AG09319 (cell line): ENCODE measurements around the gene XRN2.
"Not testable (repeated sequence)": the region's sequence is repeated elsewhere in the genome, so short reads cannot be mapped to it uniquely, and the experiment has no call there.

Experiments
- DNase-seq: peaks from one replicate; pipeline ENCODE4 v3.0.0-alpha.2; 2010; ENCODE audit warnings: low read depth; ENCODE audit errors: extremely low read depth
- TF ChIP-seq, protein P1 (sequence below): IDR thresholded peaks from 2 replicates; pipeline ENCODE4 v1.5.1; 2011; ENCODE audit warnings: low read depth, mild to moderate bottlenecking, inconsistent platforms, low read length, moderate library complexity

Gene XRN2

DNA sequence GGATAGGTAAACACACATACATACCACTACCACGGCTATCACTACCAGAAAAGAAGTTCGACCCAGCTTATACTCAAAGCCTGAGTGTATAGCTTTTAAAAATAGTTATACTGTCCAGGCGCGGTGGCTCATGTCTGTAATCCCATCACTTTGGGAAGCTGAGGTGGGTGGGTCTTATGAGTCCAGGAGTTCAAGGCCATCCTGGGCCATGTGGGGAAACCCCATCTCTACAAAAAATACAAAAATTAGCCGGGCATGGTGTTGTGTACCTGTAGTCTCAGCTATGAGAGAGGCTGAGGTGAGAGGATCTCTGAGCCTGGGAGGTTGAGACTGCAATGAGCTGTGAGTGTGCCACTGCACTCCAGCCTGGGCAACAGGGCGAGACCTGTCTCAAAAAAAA, 61.3 kb downstream of the XRN2 start:
- TF ChIP-seq, protein P1, sequence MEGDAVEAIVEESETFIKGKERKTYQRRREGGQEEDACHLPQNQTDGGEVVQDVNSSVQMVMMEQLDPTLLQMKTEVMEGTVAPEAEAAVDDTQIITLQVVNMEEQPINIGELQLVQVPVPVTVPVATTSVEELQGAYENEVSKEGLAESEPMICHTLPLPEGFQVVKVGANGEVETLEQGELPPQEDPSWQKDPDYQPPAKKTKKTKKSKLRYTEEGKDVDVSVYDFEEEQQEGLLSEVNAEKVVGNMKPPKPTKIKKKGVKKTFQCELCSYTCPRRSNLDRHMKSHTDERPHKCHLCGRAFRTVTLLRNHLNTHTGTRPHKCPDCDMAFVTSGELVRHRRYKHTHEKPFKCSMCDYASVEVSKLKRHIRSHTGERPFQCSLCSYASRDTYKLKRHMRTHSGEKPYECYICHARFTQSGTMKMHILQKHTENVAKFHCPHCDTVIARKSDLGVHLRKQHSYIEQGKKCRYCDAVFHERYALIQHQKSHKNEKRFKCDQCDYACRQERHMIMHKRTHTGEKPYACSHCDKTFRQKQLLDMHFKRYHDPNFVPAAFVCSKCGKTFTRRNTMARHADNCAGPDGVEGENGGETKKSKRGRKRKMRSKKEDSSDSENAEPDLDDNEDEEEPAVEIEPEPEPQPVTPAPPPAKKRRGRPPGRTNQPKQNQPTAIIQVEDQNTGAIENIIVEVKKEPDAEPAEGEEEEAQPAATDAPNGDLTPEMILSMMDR = no peak
- no peak for DNase-seq

DNA sequence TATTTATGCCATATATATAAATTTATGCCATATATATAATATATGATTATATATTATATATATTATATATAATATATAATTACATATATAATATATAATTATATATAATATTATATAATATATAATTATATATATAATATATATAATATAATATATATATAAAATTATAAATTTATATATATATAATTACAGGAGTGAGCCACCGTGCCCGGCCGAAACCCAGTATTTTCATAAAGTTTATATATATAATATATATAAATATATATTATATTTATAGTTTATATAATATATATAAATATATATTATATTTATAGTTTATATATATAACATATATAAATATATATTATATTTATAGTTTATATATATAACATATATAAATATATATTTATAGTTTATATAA, 62.6 kb downstream of the XRN2 start:
- no peak for DNase-seq
- TF ChIP-seq, protein P1 = no peak

DNA sequence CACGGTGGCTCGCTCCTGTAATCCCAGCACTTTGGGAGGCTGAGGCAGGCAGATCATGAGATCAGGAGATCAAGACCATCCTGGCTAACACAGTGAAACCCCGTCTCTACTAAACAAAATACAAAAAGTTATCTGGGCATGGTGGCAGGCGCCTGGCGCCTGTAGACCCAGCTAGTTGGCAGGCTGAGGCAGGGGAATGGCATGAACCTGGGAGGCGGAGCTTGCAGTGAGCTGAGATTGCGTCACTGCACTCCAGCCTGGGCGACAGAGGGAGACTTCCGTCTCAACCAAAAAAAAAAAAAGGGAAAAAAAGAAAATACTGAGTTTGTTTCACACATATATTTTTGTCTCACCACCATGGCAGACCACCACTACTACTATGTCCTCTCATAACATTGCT, 63.1 kb downstream of the XRN2 start:
- DNase-seq = not testable (repeated sequence)

DNA sequence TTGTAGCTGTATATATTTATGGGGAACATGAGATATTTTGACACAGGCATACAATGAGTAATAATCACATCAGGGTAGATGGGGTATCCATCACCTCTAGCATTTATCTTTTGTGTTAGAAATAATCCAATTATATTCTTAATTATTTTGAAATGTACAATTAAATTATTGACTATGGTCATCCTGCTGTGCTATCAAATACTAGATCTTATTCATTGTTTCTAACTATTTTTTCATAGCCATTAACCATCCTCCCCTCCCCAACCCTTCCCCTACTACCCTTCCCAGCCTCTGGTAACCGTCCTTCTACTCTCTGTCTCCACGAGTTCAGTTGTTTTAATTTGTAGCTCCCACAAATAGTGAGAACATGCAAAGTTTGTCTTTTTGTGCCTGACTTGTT, 65.7 kb downstream of the XRN2 start:
- TF ChIP-seq, protein P1 = no peak
- no peak for DNase-seq

DNA sequence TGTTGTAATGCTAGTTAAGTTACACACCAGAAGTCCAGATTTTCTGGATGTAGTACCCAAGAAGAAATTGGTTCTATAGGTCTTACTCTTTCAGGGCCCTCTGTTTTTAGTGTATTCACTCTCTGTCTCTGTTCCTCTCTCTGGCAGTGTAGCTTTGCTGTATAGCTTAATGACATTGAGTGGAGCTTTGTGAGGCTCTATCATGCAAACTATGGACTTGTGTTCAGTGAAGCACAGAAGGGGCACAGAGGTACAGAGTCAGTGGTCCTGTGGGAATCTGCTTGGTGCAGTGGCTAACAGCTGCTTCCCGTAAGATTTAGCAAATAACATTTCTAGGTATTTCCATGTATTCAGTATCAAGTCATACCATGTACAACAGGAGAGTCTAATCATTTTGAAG, 68.1 kb downstream of the XRN2 start:
- DNase-seq = no peak
- TF ChIP-seq, protein P1 = no peak

DNA sequence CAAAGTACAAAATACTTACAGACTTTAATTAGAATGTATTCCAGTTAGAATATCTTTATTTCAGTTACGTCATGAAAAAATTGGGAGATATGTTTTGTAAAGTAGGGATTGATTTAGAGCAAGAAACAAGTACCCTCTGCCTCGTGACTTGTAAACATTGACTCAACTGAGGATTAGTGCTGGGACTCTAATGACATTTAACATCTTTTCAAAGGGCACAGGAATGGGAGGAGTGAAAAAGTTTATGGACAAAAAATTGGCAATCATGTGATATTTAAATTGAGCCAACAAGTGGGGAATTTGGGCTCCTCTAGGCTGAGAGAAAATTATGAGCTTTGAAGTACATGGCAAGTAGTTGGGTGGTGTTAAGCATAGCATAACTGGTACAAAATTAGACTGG, 68.9 kb downstream of the XRN2 start:
- TF ChIP-seq, protein P1 = no peak
- DNase-seq = no peak

DNA sequence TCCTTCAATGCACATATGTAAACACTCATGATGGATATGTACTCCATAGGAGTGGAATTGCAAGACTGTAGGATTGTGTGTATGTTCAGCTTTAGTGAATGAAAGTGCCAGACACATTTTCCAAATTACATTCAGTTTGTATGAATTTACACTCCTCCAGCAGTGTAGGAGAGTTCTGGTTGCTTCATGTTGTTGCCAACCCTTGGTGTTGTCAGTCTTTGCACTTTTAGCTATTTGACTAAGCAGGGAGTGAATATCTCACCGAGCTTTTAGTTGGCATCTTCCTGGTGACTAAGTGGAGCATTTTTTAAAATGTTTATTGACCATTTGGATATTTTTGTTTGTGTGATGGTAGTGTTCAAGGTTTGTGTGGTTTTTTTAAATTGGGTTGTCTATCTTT, 70.3 kb downstream of the XRN2 start:
- no peak for DNase-seq
- TF ChIP-seq, protein P1 = no peak

DNA sequence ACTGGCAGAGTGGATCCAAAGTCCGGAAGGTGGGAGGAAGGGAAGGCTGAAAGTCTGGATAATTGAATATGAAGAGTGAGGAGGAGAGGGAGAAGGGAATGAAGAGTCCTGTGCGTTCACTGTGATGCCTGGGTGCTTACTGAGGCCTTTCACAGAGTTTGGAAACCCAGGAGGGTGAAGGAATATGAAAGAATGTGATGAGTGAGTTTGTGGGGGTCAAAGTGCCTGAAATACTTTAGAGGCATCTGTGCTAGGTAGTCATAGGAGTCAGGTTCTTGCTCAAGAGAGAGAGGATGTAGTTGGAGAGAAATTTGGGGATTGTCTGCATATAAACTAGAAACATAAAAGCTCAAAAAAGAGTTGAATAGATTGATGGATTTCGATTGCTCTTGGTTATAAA, 73.5 kb downstream of the XRN2 start:
- TF ChIP-seq, protein P1 = no peak

More for the DNA sequence above, 73.5 kb downstream of the XRN2 start:
- no peak for DNase-seq
